GM12801 (cell line): ENCODE results near the gene R3HDM4.

Experiments used
- CTCF ChIP-seq: IDR thresholded peaks from one replicate; pipeline ENCODE4 v1.5.1; 2011; ENCODE audit warnings: control low read depth; ENCODE audit not compliant: insufficient read length; ENCODE audit errors: extremely low read depth

The R3HDM4 gene

GRCh38 chr19:950352-951066 is 37.5 kb upstream of the R3HDM4 start:
- no peak for TF ChIP-seq CTCF

- TF ChIP-seq CTCF = no peak
Observed at GRCh38 chr19:948842-949496, 36.0 kb upstream of the R3HDM4 start.

- TF ChIP-seq CTCF = no peak
Observed at GRCh38 chr19:947707-948539, 34.9 kb upstream of the R3HDM4 start.

GRCh38 chr19:947090-947706 is 34.2 kb upstream of the R3HDM4 start:
- TF ChIP-seq CTCF = no peak

GRCh38 chr19:945401-946252 is 32.6 kb upstream of the R3HDM4 start:
- TF ChIP-seq CTCF = no peak

- no peak for TF ChIP-seq CTCF
Observed at GRCh38 chr19:944663-945241, 31.7 kb upstream of the R3HDM4 start.
